GM21529 (cell line): ENCODE measurements around the gene TERB1.

Experiments used
- ATAC-seq: cut with Tn5 transposase; IDR thresholded peaks from one replicate; pipeline ENCODE4 v1.9.1; 2021; ENCODE audit not compliant: unreplicated experiment

Gene TERB1, protein sequence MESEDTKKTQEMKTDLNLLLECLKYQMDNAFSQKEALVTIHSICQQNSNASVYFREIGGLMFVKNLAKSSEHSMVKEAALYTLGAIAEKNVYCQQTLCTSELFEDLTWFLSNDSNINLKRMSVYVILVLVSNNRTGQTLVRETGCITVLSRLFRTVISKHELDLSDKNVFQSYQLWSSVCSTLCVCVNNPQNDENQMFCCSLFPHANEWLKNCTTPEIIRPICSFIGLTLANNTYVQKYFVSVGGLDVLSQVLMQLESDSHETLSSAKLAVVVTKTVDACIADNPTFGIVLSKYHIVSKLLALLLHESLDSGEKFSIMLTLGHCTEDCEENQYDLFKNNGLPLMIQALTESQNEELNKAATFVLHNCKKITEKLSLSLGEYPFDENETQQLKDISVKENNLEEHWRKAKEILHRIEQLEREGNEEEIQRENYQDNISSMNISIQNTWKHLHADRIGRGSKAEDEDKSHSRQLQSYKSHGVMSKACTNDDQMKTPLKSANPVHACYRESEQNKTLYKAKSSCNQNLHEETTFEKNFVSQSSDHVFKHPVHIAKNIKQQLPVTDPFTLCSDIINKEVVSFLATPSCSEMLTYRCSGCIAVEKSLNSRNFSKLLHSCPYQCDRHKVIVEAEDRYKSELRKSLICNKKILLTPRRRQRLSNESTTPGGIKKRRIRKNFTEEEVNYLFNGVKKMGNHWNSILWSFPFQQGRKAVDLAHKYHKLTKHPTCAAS

DNA sequence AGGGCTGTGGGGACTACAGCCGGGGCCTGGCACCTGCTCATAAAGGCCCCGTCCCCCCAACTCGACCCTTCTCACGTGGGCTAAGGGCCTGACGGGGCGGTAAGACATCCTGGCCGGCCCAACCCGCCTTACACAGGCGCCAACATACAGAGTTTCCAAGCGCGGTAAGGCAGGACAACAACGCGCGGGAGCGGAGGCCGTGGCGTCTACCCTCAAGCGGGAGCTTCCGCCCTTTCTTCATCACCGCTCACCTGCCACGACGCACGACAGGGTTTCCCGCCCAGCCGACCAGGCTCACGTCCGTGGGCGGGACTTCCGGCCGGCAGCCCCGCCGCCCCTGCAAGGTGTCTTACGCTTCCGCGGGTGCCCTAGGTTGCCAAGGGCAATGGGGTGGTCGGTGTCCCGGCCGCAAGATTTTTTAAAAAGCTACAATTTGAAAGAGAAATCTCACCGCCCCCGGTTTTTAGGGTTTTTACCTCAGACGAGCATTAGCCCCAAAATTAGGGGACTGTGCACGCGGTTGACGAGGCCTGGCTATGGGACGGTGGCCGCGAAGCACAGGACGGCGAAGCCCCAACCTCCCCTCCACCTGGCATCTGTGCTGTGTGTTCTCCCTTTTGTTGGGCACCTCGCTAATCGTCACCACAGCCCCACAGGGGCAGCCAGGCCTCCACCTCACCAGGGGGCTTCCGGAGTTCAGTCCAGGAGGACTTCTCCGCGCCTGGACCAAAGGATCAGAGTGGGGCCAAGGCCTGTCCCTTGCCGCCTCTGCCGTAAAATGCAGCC, at the start of gene TERB1:
Gene TERB1, minus strand, starts transcription at position 265 of the 786 bp plus-strand sequence. CDS start 4,786 bp downstream, outside the sequence.
- no peak for ATAC-seq

DNA sequence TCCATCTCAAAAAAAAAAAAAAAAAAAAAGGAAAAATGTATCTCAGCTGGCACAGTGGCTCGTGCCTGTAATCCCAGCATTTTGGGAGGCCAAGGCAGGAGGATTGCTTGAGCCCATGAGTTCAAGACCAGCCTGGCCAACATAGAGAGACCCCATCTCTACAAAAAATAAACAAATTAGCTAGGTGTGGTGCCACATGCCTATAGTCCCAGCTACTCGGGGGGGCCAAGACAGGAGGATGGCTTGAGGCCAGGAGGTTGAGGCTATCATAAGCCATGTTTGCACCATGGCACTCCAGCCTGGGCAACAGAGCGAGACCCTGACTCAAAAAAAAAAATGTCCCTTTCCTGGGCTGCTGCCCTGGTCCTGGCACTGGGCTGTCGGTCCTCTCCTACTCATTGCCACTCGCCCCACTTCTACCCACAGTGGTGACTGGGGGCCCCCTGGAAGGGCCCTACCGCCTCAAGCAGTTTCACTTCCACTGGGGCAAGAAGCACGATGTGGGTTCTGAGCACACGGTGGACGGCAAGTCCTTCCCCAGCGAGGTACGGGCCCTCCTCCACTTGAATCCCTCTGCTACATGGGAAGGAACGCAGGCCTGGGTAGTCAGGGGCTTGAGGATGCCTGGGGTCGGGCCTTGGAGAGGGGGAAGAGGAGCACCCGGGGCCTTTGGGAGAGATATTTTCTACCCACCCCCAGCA, 48.9 kb upstream of the TERB1 start:
- no peak for ATAC-seq

DNA sequence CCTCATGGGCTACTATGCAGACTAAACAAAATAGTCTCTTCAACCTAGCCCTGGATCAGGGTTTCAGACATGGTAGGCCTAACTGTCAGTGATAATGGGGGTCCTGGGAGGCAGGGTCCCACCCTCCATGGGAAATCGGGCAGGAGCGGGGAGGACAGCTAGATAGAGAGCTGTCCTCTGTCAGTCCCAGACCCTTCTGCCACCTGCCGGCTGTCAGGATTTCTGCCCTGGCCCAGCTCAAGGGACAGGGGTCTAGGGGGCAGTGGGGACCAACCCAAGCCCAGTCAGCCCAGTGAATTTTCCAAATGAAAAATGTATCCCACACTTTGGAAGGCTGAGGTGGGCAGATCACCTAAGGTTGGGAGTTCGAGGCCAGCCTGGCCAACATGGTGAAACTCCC, 48.2 kb upstream of the TERB1 start:
- no peak for ATAC-seq

DNA sequence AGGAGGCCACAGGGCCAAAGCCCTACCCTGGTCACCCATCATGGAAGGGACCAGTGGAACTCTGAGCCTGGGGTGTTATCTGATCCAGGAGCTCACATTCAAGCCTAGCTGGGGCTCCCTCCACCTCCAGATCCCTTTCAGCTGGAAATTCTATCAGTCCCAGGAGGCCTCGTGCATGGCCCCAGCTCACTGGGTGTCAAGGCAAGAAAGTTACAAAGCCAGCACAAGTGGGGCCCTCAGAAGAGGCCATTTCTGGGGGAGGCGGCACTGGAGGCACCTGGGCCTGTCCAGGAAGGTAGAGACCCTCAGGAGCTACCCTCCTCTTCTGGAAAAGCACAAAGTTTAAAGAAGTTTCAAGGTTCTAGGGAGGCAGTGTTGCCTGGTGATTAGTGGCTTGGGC, 47.6 kb upstream of the TERB1 start:
- no peak for ATAC-seq

DNA sequence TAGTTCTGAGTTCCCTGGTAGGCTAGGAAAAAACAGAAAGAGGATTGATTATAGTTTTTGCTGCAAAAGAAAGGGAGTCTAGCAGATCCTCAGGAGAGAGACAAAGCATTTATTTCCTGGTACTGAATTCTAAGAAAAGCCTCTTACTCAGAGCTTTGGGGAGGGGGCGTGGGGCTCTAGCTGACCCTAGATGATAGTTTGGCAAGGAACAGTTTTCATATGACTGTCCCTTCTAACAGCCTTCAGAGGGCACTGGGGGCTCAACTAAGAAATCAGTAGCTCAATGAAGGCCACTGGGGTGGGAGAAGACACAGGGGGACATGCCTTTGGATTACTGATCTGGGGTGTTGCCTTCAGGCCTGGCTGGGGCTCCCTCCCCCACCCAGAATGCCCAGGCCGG, 46.8 kb upstream of the TERB1 start:
- ATAC-seq = no peak

DNA sequence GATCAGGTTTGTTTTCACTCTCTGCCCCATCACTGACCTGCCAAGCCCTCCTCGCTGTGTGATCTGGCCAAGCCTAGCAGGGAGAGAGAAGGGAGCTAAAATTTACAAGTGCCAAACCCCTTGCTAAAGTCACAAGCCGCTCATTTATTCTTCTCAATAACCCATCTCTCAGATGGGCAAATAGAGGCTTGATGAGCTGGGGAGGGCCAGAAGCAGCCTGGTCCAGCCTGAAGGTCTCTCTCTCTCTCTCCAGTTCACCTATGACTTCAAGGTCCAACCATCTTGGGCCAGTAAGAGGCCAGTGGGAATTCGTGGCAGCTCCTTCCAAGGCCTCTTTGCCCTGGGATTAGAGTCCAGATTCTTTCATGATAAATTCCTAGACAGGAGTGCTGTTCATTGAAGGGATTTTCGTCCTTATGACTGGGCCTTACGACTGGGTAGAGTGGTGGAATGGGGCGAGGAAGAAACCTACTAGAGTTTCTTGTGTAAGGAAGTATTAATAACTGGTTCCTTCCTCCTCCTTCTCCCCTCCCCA, 46.2 kb upstream of the TERB1 start:
- ATAC-seq = no peak

DNA sequence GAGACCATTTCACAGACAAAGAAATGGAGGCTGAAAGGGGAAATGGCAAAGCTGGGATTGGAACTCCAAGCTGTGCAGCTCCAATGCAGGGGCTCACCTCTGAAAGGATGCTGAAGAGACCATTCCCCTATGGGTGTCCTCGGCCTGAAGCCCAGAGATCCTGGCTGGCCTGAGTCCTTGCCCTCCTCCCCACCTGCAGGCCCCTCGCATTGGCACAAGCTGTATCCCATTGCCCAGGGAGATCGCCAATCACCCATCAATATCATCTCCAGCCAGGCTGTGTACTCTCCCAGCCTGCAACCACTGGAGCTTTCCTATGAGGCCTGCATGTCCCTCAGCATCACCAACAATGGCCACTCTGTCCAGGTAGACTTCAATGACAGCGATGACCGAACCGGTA, 45.4 kb upstream of the TERB1 start:
- no peak for ATAC-seq

DNA sequence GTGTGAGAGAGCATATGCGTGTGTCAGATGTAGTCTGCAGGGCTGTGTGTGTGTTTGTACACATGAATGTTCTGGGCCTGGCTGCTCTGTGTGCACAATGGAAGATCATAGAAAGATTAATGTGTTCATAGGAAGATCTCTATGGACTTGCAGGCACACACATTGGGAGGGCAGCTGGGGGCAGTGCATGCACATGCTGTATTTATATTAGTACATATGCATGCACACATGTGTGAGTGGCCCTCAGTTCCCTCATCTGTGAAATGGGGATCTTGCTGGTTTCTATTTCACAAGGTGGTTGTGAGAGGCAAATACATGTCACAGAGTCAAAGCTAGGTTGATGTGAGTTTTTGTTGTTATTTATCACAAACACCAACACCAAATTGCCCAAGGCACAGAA, 44.9 kb upstream of the TERB1 start:
- ATAC-seq = no peak

DNA sequence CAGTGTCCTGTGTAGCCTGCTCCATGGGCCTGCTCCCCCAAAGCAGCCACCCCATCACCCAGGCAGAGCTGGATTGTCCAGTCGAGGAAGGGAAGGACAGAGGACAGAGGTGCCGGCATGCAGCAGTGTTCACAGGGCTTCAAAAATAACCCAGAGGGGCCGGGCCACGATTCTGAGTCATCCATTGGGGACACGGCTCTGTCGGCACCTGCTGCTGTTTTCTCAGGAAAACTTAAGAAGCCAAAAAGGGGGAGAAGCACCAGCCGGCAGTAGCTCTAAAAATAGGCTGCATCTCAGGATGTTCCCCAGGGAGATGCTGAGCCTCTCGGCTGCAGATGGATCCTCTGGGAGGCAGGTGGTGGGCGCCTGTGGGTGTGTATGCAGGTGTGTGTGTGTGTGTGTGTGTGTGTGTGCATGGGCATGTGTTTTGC, 44.4 kb upstream of the TERB1 start:
- no peak for ATAC-seq

DNA sequence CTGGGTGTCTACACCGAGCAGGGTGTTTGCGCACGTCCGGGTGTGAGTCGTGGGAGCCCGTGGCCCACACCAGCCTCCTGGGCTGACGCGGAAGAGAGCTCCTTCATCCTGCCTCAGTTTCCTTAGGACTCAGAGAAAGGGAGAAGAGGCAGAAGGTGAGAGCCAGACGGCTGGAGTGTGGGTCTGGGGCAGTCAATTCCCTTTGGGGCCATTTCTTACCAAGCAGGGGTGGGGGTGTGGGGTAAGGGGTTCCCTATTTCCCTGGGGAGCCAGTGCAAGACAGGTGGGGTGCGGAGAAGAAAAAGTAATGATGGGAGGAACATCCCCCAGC, 43.7 kb upstream of the TERB1 start:
- ATAC-seq = no peak

DNA sequence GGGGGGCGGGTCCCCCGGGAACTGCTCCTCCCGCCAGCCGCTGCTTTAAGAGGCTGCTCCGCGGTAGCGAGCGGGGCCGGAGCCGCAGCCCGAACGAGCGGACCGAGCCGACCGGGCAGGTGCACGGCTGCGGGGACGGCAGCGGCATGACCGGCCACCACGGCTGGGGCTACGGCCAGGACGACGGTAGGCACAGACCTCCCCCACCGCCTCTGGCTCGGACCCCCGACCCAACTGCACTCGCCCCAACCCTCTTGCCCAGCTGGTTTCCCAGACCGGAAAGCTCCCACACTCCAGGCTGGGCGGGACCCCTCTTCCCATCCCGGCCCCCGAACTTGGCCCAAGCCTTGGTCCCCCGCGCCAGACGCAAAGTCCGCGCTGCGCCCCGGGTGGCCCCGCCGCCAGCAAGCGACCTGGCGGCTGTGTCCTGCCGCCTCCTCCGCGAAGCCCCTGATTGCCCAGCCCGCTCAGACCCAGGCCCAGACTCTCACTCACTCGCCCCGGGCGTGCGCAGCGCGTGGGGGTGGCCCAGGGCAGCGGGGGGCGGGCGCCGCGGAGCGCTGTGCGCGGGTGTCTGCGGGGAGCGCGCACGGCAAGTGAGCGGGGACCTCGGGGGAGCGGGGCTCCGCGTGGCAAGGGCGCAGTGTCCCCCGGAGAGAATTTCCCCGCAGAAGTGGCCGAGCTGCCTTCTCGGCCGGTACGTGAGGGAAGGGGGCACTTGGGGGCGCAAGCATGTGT, 43.1 kb upstream of the TERB1 start, which contains the start of gene CA7:
Gene CA7, plus strand, starts transcription at position 73 of the 738 bp plus-strand sequence. Its CDS starts 74 bp downstream, at position 147.
- no peak for ATAC-seq

DNA sequence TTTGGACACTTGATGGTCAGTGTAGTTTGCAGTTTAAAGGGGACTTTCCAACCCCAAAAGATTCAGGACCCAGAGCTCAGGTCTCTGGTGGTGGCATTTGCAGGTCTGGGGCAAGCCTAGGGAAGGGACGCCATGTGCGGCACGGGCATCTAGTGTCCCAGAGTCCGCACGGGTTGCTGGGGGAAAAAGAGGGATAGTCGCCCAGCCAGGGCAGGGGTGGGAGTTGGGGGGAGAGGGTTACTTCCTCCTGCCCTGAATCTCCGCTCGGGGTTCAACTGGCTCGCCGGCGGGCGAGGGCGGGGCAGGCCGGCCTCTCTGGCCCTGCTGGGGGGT, 42.6 kb upstream of the TERB1 start:
- ATAC-seq = no peak

DNA sequence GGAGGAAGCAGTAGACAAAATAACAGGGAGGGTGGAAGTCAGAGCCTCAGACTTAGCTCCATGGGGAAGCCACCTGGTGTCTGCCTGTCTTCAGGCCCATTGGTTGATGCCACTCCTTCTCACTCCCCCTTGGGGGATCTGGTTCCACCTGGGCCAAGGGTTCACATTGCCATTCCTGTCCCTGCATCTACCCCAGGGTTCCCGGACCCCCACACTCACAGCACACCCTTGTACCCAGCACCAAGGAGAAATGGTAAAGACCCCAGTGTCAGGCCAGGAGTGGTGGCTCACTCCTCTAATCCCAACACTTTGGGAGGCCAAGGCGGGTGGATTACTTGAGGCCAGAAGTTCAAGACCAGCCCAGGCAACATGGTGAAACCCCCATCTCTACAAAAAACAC, 41.8 kb upstream of the TERB1 start:
- no peak for ATAC-seq

DNA sequence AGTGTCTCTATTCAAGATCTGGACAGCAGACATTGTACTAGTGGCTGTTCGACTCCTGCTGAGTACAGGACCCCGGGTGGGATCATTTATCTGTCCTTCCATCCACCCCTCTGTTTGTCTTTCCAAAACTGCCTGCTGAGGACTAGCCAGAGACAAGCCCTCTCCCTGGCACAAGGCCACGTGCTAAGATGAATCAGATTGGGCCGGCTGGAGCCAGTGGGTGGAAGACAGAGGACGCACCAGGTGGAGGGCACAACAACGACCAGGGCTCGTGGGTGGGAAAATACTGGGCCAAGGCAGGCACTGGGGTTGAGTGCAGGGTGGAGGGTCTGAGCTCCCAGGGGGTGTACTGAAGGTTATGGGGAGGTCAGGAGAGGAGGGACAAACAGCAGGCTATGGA, 41.4 kb upstream of the TERB1 start:
- no peak for ATAC-seq

DNA sequence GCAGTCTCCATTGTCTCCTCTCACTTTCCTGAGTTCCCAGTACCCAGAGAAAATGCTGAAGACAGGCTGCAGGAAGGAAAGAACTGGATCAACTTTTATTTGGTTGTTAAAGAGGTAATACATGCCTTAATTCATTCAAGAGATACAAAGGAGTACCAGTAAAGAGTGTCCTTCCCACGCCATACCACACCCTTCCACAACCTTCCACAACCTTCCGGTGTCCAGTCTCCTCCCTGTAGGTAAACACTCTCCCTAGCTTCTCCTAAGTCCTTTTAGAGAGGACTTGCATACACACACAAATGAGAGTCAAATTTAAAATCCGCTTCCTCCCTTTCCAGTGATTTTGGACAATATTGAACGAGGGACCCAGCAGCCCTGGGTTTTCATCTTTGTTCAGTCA, 40.0 kb upstream of the TERB1 start:
- ATAC-seq = no peak

DNA sequence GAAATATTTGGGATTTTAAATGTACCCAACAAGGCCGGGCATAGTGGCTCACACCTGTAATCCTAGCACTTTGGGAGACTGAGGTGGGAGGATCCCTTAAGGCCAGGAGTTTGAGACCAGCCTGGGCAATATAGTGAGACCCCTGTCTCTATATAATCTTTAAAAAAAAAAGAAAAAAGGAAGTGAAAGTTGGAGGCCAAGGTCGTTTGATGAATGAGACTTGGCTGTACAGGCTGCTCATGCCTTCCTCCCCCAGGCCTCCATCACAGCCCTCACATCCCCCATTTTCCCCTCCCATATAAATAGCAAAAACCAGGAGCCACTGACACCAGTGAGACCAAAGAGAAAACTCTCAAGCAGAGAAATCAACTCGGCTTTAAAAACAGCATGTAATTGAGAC, 39.5 kb upstream of the TERB1 start:
- no peak for ATAC-seq

DNA sequence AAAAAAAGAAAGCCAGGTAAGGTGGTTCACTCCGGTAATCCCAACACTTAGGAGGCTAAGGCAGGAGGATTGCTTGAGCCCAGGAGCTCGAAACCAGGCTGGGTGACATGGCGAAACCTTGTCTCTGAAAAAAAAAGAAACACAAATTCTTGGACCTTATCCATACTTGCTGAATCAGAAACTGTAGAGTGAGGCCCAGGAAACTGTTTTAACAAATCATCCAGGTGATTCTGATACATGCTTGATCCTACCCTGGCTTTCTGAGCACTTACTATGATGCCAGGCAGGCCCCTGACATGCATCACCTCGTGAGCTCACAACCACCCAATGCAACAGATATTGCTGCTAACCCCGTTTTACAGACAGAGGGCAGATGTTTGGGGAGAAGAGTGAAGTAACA, 33.4 kb upstream of the TERB1 start:
- no peak for ATAC-seq

DNA sequence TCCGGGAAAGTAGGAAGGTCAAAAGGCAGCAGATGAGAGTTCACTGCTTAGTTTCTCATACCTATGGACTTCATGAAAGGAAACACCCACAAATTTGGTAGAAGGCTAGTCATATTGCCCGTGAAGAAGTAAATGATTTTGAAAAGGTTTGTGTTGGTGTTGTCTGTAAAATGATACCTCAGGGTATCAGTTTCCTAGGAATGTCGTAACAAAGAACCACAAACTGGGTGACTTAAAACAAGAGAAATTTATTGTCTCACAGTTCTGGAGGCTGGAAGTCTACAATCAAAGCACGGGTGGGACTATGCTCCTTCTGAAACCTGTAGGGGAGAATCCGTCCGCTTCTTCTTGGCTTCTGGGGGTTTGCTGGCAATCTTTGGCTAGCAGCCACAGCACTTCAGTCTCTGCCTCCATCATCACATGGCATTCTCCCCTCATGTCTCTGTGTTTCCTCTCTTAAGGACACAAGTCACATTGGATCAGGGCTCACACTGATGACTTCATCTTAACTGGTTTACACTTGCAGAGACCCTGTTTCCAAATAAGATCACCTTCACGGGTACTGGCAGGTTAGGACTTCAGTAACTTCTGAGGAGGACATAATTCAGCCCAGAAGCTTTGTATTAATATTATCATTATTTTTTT, 31.4 kb upstream of the TERB1 start:
- no peak for ATAC-seq

DNA sequence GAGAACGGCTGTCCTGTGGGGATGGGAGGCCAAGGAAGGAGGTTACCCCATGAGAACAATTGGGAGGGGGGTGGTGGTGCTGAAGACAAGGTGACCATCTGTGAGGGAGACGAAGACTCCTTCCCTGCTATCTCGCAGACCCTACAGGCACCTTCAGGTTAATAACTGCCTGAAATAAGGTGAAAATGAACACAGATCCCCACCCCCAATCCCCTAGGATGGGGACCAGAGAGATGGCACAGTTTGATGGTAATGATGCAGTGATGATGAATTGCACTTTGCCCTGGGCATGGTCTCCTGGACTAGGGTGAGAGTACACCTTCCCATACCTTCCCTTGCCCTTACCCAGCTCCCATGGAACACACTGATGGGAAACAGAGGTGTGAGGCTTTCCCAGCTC, 30.8 kb upstream of the TERB1 start:
- no peak for ATAC-seq
